Measurements from ENCODE around the gene APOL3. TPM values are rescaled to one million over a fixed set of nuclear protein-coding genes. Genes with fewer than 3 reads are reported as not detected.
"Not testable (repeated sequence)": the region's sequence is repeated elsewhere in the genome, so short reads cannot be mapped to it uniquely, and the experiment has no call there.

APOL3 gene
- total RNA-seq, 1 donor from 2014 or later: 52.4 TPM

- Mint-ChIP-seq H3K4me3 (no peak overlapping the region), H3K27ac (no peak overlapping the region), H3K36me3 (ENCODE audit: low read depth) (peaks cover 7% of the 10 kb centered on the region), H3K4me1 (ENCODE audit: low read depth) (peaks cover 12% of the 10 kb centered on the region), H3K27me3 (ENCODE audit: insufficient read depth) (peaks cover 3% of the 10 kb centered on the region), H3K9me3 (no peaks in the 10 kb centered on the region)
- no peak for DNase-seq (ENCODE audit: low spot score)
- intact Hi-C loops (cut with micrococcal nuclease): no loop called here
Measured at GRCh38 chr22:36135306-36135980, 25.1 kb downstream of the APOL3 start.

DNA sequence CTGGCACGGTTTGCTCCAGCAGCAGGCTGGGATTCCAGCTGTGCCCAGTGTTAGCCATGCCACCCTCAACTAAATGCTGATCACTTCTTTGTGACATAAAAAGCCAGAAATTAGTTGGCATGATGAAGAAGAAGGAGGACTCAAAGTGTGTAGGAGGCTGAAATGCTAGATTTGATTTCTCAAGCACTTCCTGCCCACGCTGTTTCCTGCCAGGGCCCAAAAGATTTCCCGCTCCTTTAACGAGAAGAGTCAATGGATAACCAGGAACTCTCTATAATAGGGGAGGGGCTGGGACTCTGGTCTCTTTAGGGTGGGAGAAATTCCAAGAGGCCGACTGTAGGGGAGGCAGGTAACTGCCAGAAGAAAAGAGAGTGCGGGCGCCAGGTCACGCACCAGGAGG lies 26.4 kb downstream of the APOL3 start:
- Mint-ChIP-seq H3K27ac (no peak overlapping the region), H3K27me3 (ENCODE audit: insufficient read depth) (peaks cover 6% of the 10 kb centered on the region), H3K4me3 (no peak overlapping the region)

DNA sequence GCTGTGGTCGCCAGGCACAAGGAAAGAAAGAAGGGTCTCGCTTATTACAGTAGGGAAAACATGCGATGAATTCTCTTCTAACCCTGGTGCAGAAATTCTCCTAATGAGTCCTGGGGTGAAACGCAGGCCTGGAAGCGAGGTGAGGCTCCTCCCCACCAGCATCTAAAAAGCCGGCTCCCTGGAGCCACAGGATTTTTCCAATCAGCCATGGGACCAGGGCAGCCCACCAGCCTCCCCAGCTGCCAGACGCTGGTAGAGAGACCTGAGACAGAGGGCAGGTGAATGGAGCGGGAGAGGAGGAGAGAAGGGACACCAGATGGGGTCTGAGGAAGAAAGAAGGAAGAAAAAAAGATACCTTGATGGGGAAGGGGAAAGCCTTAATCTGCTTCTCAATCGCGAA lies 28.6 kb downstream of the APOL3 start:
- H3K4me3 Mint-ChIP-seq: no peak overlapping the region
- peaks cover 9% of the 10 kb centered on the region for H3K27me3 Mint-ChIP-seq (ENCODE audit: insufficient read depth)
- no peak overlapping the region for H3K27ac Mint-ChIP-seq
- DNase-seq (ENCODE audit: low spot score): no peak
- H3K4me1 Mint-ChIP-seq (ENCODE audit: low read depth): peaks cover 12% of the 10 kb centered on the region
- H3K9me3 Mint-ChIP-seq: no peaks in the 10 kb centered on the region
- intact Hi-C loops (cut with micrococcal nuclease): no loop called here
- H3K36me3 Mint-ChIP-seq (ENCODE audit: low read depth): no peaks in the 10 kb centered on the region

More for the DNA sequence above, 26.4 kb downstream of the APOL3 start:
- Mint-ChIP-seq H3K9me3 (no peaks in the 10 kb centered on the region), H3K36me3 (ENCODE audit: low read depth) (peaks cover 2% of the 10 kb centered on the region), H3K4me1 (ENCODE audit: low read depth) (peaks cover 12% of the 10 kb centered on the region)
- no peak for DNase-seq (ENCODE audit: low spot score)
- intact Hi-C loops (cut with micrococcal nuclease): no loop called here

GRCh38 chr22:36129486-36130388 lies 30.8 kb downstream of the APOL3 start:
- no peak for DNase-seq (ENCODE audit: low spot score)
- no peak overlapping the region for H3K27ac Mint-ChIP-seq

GRCh38 chr22:36129071-36129470 lies 31.5 kb downstream of the APOL3 start:
- intact Hi-C loops (cut with micrococcal nuclease): no loop called here
- no peak overlapping the region for H3K27ac Mint-ChIP-seq
- no peaks in the 10 kb centered on the region for H3K36me3 Mint-ChIP-seq (ENCODE audit: low read depth)
- H3K4me3 Mint-ChIP-seq: no peak overlapping the region
- DNase-seq (ENCODE audit: low spot score): no peak
- H3K4me1 Mint-ChIP-seq (ENCODE audit: low read depth): peaks cover 12% of the 10 kb centered on the region
- peaks cover 11% of the 10 kb centered on the region for H3K27me3 Mint-ChIP-seq (ENCODE audit: insufficient read depth)
- H3K9me3 Mint-ChIP-seq: no peaks in the 10 kb centered on the region

More at GRCh38 chr22:36129486-36130388, 30.8 kb downstream of the APOL3 start:
- intact Hi-C loops (cut with micrococcal nuclease): no loop called here
- Mint-ChIP-seq H3K36me3 (ENCODE audit: low read depth) (no peaks in the 10 kb centered on the region), H3K27me3 (ENCODE audit: insufficient read depth) (peaks cover 11% of the 10 kb centered on the region), H3K4me3 (no peak overlapping the region), H3K4me1 (ENCODE audit: low read depth) (peaks cover 12% of the 10 kb centered on the region), H3K9me3 (no peaks in the 10 kb centered on the region)

- no peaks in the 10 kb centered on the region for H3K9me3 Mint-ChIP-seq
- H3K27ac Mint-ChIP-seq: no peak overlapping the region
Measured at GRCh38 chr22:36125994-36126531, 34.5 kb downstream of the APOL3 start.

DNA sequence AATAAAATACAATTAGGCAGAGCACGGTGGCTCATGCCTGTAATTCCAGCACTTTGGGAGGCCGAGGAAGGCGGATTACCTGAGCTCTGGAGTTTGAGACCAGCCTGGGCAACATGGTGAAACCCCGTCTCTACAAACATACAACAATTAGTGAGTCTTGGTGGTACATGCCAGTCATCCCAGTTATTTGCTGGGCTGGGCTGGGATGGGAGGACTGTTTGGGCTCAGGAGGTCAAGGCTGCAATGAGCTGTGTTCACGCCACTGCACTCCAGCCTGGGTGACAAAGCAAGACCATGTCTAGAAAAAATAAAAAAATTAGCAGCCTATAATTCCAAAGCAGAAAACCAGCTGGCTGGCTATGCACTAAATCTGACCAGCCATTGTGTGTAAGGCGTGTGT lies 35.1 kb downstream of the APOL3 start:
- intact Hi-C loops (cut with micrococcal nuclease): no loop called here
- Mint-ChIP-seq H3K4me3 (no peak overlapping the region), H3K9me3 (no peaks in the 10 kb centered on the region), H3K4me1 (ENCODE audit: low read depth) (peaks cover 10% of the 10 kb centered on the region), H3K27ac (no peak overlapping the region), H3K36me3 (ENCODE audit: low read depth) (peaks cover 5% of the 10 kb centered on the region), H3K27me3 (ENCODE audit: insufficient read depth) (peaks cover 8% of the 10 kb centered on the region)
- DNase-seq (ENCODE audit: low spot score): no peak

More at GRCh38 chr22:36125994-36126531, 34.5 kb downstream of the APOL3 start:
- Mint-ChIP-seq H3K27me3 (ENCODE audit: insufficient read depth) (peaks cover 8% of the 10 kb centered on the region), H3K4me1 (ENCODE audit: low read depth) (peaks cover 10% of the 10 kb centered on the region), H3K36me3 (ENCODE audit: low read depth) (peaks cover 5% of the 10 kb centered on the region), H3K4me3 (no peak overlapping the region)
- no peak for DNase-seq (ENCODE audit: low spot score)
- intact Hi-C loops (cut with micrococcal nuclease): no loop called here

GRCh38 chr22:36124666-36125065 lies 35.9 kb downstream of the APOL3 start:
- Mint-ChIP-seq H3K4me1 (ENCODE audit: low read depth) (peaks cover 10% of the 10 kb centered on the region), H3K4me3 (no peak overlapping the region), H3K27ac (no peak overlapping the region), H3K27me3 (ENCODE audit: insufficient read depth) (peaks cover 8% of the 10 kb centered on the region), H3K9me3 (no peaks in the 10 kb centered on the region), H3K36me3 (ENCODE audit: low read depth) (peaks cover 5% of the 10 kb centered on the region)
- no peak for DNase-seq (ENCODE audit: low spot score)
- intact Hi-C loops (cut with micrococcal nuclease): loop anchor here (1.0 kb wide), 6 partner anchors 58 to 774 kb away; no protein-coding TSS in a partner anchor

DNA sequence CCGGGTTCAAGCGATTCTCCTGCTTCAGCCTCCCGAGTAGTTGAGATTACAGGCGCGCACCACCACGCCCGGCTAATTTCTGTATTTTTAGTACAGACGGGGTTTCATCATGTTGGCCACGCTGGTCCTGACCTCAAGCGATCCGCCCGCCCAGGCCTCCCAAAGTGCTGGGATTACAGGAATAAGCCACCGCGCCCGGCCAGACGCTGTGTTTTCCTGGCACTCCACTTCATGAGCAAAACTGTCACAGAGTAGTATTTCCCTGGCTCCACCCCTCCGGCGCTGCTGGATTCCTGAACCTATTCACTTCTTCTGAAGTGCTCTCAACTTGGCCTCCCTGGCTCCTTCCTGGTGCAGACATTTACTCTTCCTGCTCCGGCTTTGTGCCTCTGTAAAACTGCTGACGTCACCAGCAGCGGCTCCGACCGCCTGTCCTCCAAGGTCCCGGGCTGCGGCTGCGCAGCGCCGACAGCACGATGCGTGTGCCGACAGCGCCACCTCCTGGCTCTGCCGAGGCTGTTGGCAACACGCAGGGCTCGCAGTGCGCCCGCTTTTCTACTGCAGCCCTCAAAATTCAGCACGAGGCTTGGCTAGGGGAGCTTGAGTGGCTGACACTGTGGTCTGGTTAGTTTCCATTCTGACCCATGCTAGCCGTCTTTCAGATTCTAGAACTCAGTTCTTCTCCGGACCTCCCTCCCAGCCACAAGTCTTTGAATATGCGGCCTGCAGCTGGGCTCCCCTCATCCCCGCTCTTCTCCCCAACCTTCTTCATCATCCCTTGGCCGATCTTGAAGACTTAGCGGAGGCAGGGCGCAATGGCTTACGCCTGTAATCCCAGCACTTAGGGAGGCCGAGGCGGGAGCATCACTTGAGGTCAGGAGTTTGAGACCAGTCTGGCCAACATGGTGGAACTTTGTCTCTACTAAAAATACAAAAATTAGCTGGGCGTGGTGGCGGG lies 36.6 kb downstream of the APOL3 start:
- Mint-ChIP-seq H3K9me3 (no peaks in the 10 kb centered on the region), H3K27me3 (ENCODE audit: insufficient read depth) (peaks cover 4% of the 10 kb centered on the region), H3K27ac (peak overlapping the region; percentile 83), H3K36me3 (ENCODE audit: low read depth) (peaks cover 5% of the 10 kb centered on the region), H3K4me3 (peak overlapping the region; percentile 54), H3K4me1 (ENCODE audit: low read depth) (peaks cover 10% of the 10 kb centered on the region)
- intact Hi-C loops (cut with micrococcal nuclease): loop anchor here (1.0 kb wide), 6 partner anchors 58 to 774 kb away; no protein-coding TSS in a partner anchor
- DNase-seq (ENCODE audit: low spot score): peak; percentile 89

- DNase-seq (ENCODE audit: low spot score); H3K27me3 Mint-ChIP-seq (ENCODE audit: insufficient read depth); intact Hi-C loops (cut with micrococcal nuclease); H3K27ac Mint-ChIP-seq; H3K36me3 Mint-ChIP-seq (ENCODE audit: low read depth); H3K9me3 Mint-ChIP-seq; H3K4me3 Mint-ChIP-seq: not testable (repeated sequence)
- H3K4me1 Mint-ChIP-seq (ENCODE audit: low read depth): peaks cover 10% of the 10 kb centered on the region
Measured at GRCh38 chr22:36120621-36121351, 39.8 kb downstream of the APOL3 start.

DNA sequence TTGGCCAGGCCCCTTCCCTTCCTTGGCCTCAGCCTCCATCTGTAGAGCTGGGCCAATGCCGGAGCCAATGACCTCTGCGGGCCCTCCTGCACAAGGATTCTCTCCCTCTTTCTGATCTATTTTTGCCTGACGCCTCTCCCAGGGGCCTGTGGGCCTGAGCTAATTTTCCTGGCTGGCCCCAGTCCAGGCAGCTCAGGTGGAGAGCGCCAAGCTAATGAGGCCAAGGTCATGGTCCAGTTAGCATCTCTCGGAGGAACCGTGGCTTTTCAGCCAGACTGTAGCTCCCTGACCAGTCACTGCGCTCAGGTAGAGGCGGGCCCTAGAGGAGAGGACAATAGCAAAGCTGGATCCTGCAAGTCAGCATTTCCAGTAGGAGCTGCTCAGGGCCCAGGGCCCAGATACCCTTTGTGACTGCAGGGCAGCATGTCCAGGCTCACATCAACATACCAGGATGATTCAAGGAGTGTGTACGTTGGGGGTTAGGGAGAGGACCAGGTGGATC lies 43.5 kb downstream of the APOL3 start:
- H3K4me3 Mint-ChIP-seq: no peak overlapping the region
- intact Hi-C loops (cut with micrococcal nuclease): no loop called here
- no peak overlapping the region for H3K27ac Mint-ChIP-seq
- H3K36me3 Mint-ChIP-seq (ENCODE audit: low read depth): no peaks in the 10 kb centered on the region
- no peaks in the 10 kb centered on the region for H3K9me3 Mint-ChIP-seq
- DNase-seq (ENCODE audit: low spot score): no peak
- H3K4me1 Mint-ChIP-seq (ENCODE audit: low read depth): no peaks in the 10 kb centered on the region
- no peaks in the 10 kb centered on the region for H3K27me3 Mint-ChIP-seq (ENCODE audit: insufficient read depth)

Measured in activated T-helper 1 cell treated with anti-CD3 and anti-CD28 coated beads, Interleukin-12 subunit alpha, Interleukin-12 subunit beta, Interleukin-2, Interleukin-4 antibody, amounts not matched to agents 30 ng/mL and 10 ng/mL and 1 ng/mL, durations not matched to agents 14 hours and 24 hours and 36 hours (primary cell).